Measurements from ENCODE around the gene KCNK6. TPM values are rescaled to one million over a fixed set of nuclear protein-coding genes. Genes with fewer than 3 reads are reported as not detected.

The KCNK6 gene
- total and polyA plus RNA-seq, 8 donors: 4.3 to 12.4 (median 5.2) TPM

DNA sequence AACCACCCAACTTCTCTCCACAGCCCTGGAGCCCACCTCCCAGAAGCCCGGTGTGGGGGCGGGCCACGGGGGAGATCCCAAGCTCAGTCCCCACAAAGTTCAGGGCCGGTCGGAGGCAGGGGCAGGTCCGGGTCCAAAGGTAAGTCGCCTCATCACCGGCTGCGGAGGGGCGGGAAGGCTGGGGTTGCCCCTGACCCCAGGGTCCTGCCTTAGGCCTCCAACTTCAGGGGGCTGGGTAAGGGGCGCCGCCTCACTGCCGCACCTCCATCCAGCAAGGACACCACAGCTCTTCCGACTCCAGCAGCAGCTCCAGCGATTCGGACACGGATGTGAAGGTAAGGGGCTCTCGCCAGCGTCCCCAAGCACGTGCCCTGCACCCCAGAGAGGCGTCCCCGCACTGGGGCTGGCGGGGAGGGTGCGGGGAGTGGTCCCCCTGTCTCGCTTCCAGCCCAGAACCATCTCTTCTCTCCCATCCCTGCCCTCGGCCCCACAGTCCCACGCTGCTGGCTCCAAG is 15.2 kb upstream of the KCNK6 start:
- peak overlapping the region; percentile 64 to 70 for H3K27ac ChIP-seq
- no peaks in the 10 kb centered on the region for H3K9me3 ChIP-seq
- intact Hi-C loops (cut with DNase I): no loop called here
- peak overlapping the region; percentile 25 to 44 for H3K4me3 ChIP-seq
- no peaks in the 10 kb centered on the region for H3K27me3 ChIP-seq
- DNase-seq (no peak), ATAC-seq (peak; percentile 10)
- H3K36me3 ChIP-seq: peaks cover 0 to 53% of the 10 kb centered on the region in 2 donors
- peaks cover 5 to 14% of the 10 kb centered on the region in 2 donors for H3K4me1 ChIP-seq
- TF ChIP-seq, protein P1, sequence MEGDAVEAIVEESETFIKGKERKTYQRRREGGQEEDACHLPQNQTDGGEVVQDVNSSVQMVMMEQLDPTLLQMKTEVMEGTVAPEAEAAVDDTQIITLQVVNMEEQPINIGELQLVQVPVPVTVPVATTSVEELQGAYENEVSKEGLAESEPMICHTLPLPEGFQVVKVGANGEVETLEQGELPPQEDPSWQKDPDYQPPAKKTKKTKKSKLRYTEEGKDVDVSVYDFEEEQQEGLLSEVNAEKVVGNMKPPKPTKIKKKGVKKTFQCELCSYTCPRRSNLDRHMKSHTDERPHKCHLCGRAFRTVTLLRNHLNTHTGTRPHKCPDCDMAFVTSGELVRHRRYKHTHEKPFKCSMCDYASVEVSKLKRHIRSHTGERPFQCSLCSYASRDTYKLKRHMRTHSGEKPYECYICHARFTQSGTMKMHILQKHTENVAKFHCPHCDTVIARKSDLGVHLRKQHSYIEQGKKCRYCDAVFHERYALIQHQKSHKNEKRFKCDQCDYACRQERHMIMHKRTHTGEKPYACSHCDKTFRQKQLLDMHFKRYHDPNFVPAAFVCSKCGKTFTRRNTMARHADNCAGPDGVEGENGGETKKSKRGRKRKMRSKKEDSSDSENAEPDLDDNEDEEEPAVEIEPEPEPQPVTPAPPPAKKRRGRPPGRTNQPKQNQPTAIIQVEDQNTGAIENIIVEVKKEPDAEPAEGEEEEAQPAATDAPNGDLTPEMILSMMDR (IDR thresholded peaks at IDR 0.05): no peak

- TF ChIP-seq, protein P1 (IDR thresholded peaks at IDR 0.05): no peak
- peak overlapping the region; percentile 25 to 44 for H3K4me3 ChIP-seq
Measured at GRCh38 chr19:38304866-38305429, 14.7 kb upstream of the KCNK6 start.

DNA sequence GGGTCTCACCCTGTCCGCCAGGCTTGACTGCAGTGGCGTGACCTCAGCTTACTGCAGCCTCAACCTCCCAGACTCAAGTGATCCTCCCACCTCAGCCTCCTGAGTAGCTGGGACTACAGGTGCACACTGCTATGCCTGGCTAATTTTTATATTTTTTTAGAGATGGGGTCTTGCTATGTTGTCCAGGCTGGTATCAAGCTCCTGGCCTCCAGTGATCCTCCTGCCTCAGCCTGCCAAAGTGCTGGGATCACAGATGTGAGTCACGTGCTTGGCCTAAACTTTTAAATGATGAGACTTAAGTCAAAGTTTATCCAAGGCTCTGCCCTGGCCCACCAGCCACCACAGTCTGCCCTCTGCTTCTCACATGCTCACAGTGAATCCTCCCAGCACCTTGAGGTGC is 13.4 kb upstream of the KCNK6 start:
- H3K4me1 ChIP-seq: peaks cover 5 to 14% of the 10 kb centered on the region in 2 donors
- ATAC-seq (no peak), DNase-seq (no peak)
- no peaks in the 10 kb centered on the region for H3K9me3 ChIP-seq
- intact Hi-C loops (cut with DNase I): no loop called here
- TF ChIP-seq, protein P1 (IDR thresholded peaks at IDR 0.05): no peak
- H3K27me3 ChIP-seq: no peaks in the 10 kb centered on the region
- H3K4me3 ChIP-seq: no peak overlapping the region
- H3K27ac ChIP-seq: no peak overlapping the region
- peaks cover 0 to 55% of the 10 kb centered on the region in 2 donors for H3K36me3 ChIP-seq

More at GRCh38 chr19:38304866-38305429, 14.7 kb upstream of the KCNK6 start:
- DNase-seq: peak in 3 of 4 donors; percentile 84 to 92 (median 88)
- Histone ChIP-seq H3K27ac (peak overlapping the region; percentile 64 to 70), H3K9me3 (no peaks in the 10 kb centered on the region), H3K27me3 (no peaks in the 10 kb centered on the region), H3K36me3 (peaks cover 0 to 55% of the 10 kb centered on the region in 2 donors), H3K4me1 (peaks cover 5 to 14% of the 10 kb centered on the region in 2 donors)
- ATAC-seq: peak; percentile 92
- intact Hi-C loops (cut with DNase I): no loop called here

- Histone ChIP-seq H3K27me3 (no peaks in the 10 kb centered on the region), H3K9me3 (no peaks in the 10 kb centered on the region), H3K4me3 (no peak overlapping the region), H3K27ac (no peak overlapping the region), H3K36me3 (peaks cover 0 to 55% of the 10 kb centered on the region in 2 donors), H3K4me1 (peaks cover 5 to 14% of the 10 kb centered on the region in 2 donors)
- ATAC-seq (no peak), DNase-seq (no peak)
- intact Hi-C loops (cut with DNase I): no loop called here
- TF ChIP-seq, protein P1 (IDR thresholded peaks at IDR 0.05): no peak
Measured at GRCh38 chr19:38307076-38307475, 12.6 kb upstream of the KCNK6 start.

GRCh38 chr19:38307597-38307996 is 12.0 kb upstream of the KCNK6 start:
- Histone ChIP-seq H3K27me3 (no peaks in the 10 kb centered on the region), H3K36me3 (peaks cover 0 to 55% of the 10 kb centered on the region in 2 donors), H3K9me3 (no peaks in the 10 kb centered on the region), H3K4me1 (peaks cover 5 to 19% of the 10 kb centered on the region in 2 donors), H3K4me3 (no peak overlapping the region), H3K27ac (no peak overlapping the region)
- ATAC-seq (no peak), DNase-seq (no peak)
- TF ChIP-seq, protein P1 (IDR thresholded peaks at IDR 0.05): no peak
- intact Hi-C loops (cut with DNase I): no loop called here
